Panc1 (cell line): ENCODE measurements around the gene TFE3.

ENCODE experiments used
- CTCF ChIP-seq: fragments of 450-650 bp; IDR thresholded peaks from 2 replicates; pipeline ENCODE4 v1.5.1; 2017; ENCODE audit warnings: mild to moderate bottlenecking
- POLR2AphosphoS5 ChIP-seq: IDR thresholded peaks from 2 replicates; pipeline ENCODE4 v1.6.1; 2012; ENCODE audit warnings: mild to moderate bottlenecking, low read depth, low read length, moderate library complexity
- TCF7L2 ChIP-seq: IDR thresholded peaks from 2 replicates; pipeline ENCODE4 v1.6.1; 2011; ENCODE audit warnings: mild to moderate bottlenecking, low read depth, low read length, inconsistent platforms

GRCh38 chrX:48983081-48983480 lies 60.1 kb downstream of the TFE3 start:
- no peak for TF ChIP-seq POLR2AphosphoS5
- no peak for TF ChIP-seq CTCF
- TF ChIP-seq TCF7L2: no peak
